ENCODE measurements around the gene PNMA1.

- TF ChIP-seq POLR2A (IDR thresholded peaks at IDR 0.05) (no peak), CTCF (IDR thresholded peaks at IDR 0.05) (no peak)
These were observed 25.2 kb upstream of the PNMA1 start for GRCh38 chr14:73739174-73739898.

Measured in right lobe of liver (tissue), 4 donors.